Measurements from ENCODE around the gene HS6ST3.

HS6ST3 gene

GRCh38 chr13:96533408-96533807 is 443.5 kb downstream of the HS6ST3 start:
- DNase-seq: no peak

GRCh38 chr13:96539791-96540190 is 449.9 kb downstream of the HS6ST3 start:
- no peak for DNase-seq

- no peak for DNase-seq
Observed at GRCh38 chr13:96540670-96541069, 450.8 kb downstream of the HS6ST3 start.

GRCh38 chr13:96542986-96543385 is 453.1 kb downstream of the HS6ST3 start:
- no peak for DNase-seq

- DNase-seq: no peak
Observed at GRCh38 chr13:96544957-96545356, 455.1 kb downstream of the HS6ST3 start.

GRCh38 chr13:96546463-96546862 is 456.6 kb downstream of the HS6ST3 start:
- no peak for DNase-seq

GRCh38 chr13:96551546-96551945 is 461.6 kb downstream of the HS6ST3 start:
- peak in 8 of 58 donors; percentile 0 to 4 (median 2) for DNase-seq

GRCh38 chr13:96552559-96552958 is 462.7 kb downstream of the HS6ST3 start:
- DNase-seq: no peak

- DNase-seq: no peak
Observed at GRCh38 chr13:96553796-96554195, 463.9 kb downstream of the HS6ST3 start.

- DNase-seq: no peak
Observed at GRCh38 chr13:96573563-96573962, 483.7 kb downstream of the HS6ST3 start.

- DNase-seq: peak in 4 of 58 donors; percentile 1 to 11 (median 4)
Observed at GRCh38 chr13:96575423-96576320, 485.8 kb downstream of the HS6ST3 start.

- peak in 8 of 58 donors; percentile 1 to 58 (median 10) for DNase-seq
Observed at GRCh38 chr13:96581741-96582140, 491.8 kb downstream of the HS6ST3 start.

GRCh38 chr13:96615252-96615651 is 525.3 kb downstream of the HS6ST3 start:
- no peak for DNase-seq

GRCh38 chr13:96617528-96617927 is 527.6 kb downstream of the HS6ST3 start:
- no peak for DNase-seq

- no peak for DNase-seq
Observed at GRCh38 chr13:96621634-96622183, 531.8 kb downstream of the HS6ST3 start.

GRCh38 chr13:96629331-96629730 is 539.4 kb downstream of the HS6ST3 start:
- no peak for DNase-seq

- peak in 12 of 58 donors; percentile 0 to 21 (median 10) for DNase-seq
Observed at GRCh38 chr13:96632536-96633320, 542.8 kb downstream of the HS6ST3 start.

- peak in 3 of 58 donors; percentile 1 to 38 (median 1) for DNase-seq
Observed at GRCh38 chr13:96636001-96636709, 546.2 kb downstream of the HS6ST3 start.

- DNase-seq: no peak
Observed at GRCh38 chr13:96637039-96637438, 547.1 kb downstream of the HS6ST3 start.

- no peak for DNase-seq
Observed at GRCh38 chr13:96646101-96646500, 556.2 kb downstream of the HS6ST3 start.

- no peak for DNase-seq
Observed at GRCh38 chr13:96646515-96647211, 556.8 kb downstream of the HS6ST3 start.
